ENCODE data around the gene NFATC2IP.
A peak's percentile ranks its signal among the peaks of the same experiment; 100 is the strongest.
"Not testable (repeated sequence)": the region's sequence is repeated elsewhere in the genome, so short reads cannot be mapped to it uniquely, and the experiment has no call there.

Gene NFATC2IP

GRCh38 chr16:28943281-28943680 is 7.5 kb upstream of the NFATC2IP start:
- Histone ChIP-seq H3K36me3 (ENCODE audit: insufficient read depth, low read length) (no peaks in the 10 kb centered on the region), H3K4me3 (no peak overlapping the region), H3K9ac (ENCODE audit: insufficient read length) (no peak overlapping the region), H3K9me3 (ENCODE audit: low read depth, low read length) (no peaks in the 10 kb centered on the region), H3K27ac (no peak overlapping the region)
- TF ChIP-seq POLR2AphosphoS5 (IDR thresholded peaks at IDR 0.05; ENCODE audit: borderline replicate concordance, low read depth, low read length) (no peak), EZH2 (IDR thresholded peaks at IDR 0.05) (no peak), FOXP2 (optimal IDR thresholded peaks at IDR 0.05; ENCODE audit: control extremely low read depth, extremely low read length, insufficient read depth) (no peak)
- DNase-seq (ENCODE audit: low read depth, low spot score), result no peak

DNA sequence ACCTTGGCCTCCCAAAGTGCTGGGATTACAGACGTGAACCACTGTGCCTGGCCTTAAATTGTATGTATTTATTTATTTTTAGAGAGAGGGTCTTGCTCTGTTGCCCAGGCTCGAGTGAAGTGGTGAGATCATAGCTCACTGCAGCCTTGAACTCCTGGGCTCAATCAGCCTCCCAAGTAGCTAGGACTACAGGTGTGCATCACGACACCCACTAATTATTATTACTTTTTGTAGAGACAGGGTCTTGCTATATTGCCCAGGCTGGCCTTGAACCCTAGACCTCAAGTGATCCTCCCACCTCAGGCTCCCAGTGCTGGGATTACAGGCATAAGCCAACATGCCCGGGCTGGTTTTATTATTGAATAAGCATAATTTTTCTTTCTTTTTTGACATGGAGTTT is 4.1 kb upstream of the NFATC2IP start:
- H3K27ac ChIP-seq, result no peak overlapping the region
- no peak for DNase-seq (ENCODE audit: low read depth, low spot score)
- TF ChIP-seq POLR2AphosphoS5 (IDR thresholded peaks at IDR 0.05; ENCODE audit: borderline replicate concordance, low read depth, low read length), result no peak
- TF ChIP-seq EZH2 (IDR thresholded peaks at IDR 0.05), result no peak
- TF ChIP-seq FOXP2 (optimal IDR thresholded peaks at IDR 0.05; ENCODE audit: control extremely low read depth, extremely low read length, insufficient read depth), result no peak

GRCh38 chr16:28951410-28951943 is 740 bp downstream of the NFATC2IP start:
- no peak for DNase-seq (ENCODE audit: low read depth, low spot score)
- Histone ChIP-seq H3K9ac (ENCODE audit: insufficient read length) (peak overlapping the region; percentile 95), H3K4me3 (peak overlapping the region; percentile 93), H3K27ac (no peak overlapping the region), H3K36me3 (ENCODE audit: insufficient read depth, low read length) (peaks cover 37% of the 10 kb centered on the region), H3K9me3 (ENCODE audit: low read depth, low read length) (no peaks in the 10 kb centered on the region)
- no peak for TF ChIP-seq POLR2AphosphoS5 (IDR thresholded peaks at IDR 0.05; ENCODE audit: borderline replicate concordance, low read depth, low read length)

More for the DNA sequence above, 4.1 kb upstream of the NFATC2IP start:
- no peaks in the 10 kb centered on the region for H3K36me3 ChIP-seq (ENCODE audit: insufficient read depth, low read length)
- no peak overlapping the region for H3K4me3 ChIP-seq
- no peak overlapping the region for H3K9ac ChIP-seq (ENCODE audit: insufficient read length)
- H3K9me3 ChIP-seq (ENCODE audit: low read depth, low read length), result no peaks in the 10 kb centered on the region

- Histone ChIP-seq H3K9ac (ENCODE audit: insufficient read length) (no peak overlapping the region), H3K27ac (no peak overlapping the region), H3K9me3 (ENCODE audit: low read depth, low read length) (no peaks in the 10 kb centered on the region), H3K36me3 (ENCODE audit: insufficient read depth, low read length) (peaks cover 69% of the 10 kb centered on the region), H3K4me3 (no peak overlapping the region)
- TF ChIP-seq FOXP2 (optimal IDR thresholded peaks at IDR 0.05; ENCODE audit: control extremely low read depth, extremely low read length, insufficient read depth) (no peak), EZH2 (IDR thresholded peaks at IDR 0.05) (no peak), POLR2AphosphoS5 (IDR thresholded peaks at IDR 0.05; ENCODE audit: borderline replicate concordance, low read depth, low read length) (no peak)
- DNase-seq (ENCODE audit: low read depth, low spot score), result no peak
Observed at GRCh38 chr16:28958216-28958615, 7.5 kb downstream of the NFATC2IP start.

DNA sequence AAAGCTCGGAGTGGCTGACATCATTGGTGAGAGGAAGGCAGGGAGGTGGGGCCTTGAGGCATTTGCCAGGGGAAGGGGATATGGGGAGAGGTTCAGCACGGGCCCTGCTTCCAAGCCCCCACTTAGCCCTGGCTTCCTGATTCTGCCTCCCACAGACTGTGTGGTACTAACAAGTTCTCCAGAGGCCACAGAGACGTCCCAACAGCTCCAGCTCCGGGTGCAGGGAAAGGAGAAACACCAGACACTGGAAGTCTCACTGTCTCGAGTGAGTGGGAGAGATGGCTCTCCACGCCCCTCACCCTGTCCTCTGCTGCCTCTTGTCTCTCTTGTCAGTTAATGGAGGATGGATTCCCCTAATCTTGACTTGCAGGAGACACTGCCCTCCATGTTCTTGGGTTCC is 8.1 kb downstream of the NFATC2IP start:
- H3K9ac ChIP-seq (ENCODE audit: insufficient read length), result no peak overlapping the region

GRCh38 chr16:28964072-28964471 is 13.3 kb downstream of the NFATC2IP start:
- H3K9me3 ChIP-seq (ENCODE audit: low read depth, low read length), result no peaks in the 10 kb centered on the region
- H3K36me3 ChIP-seq (ENCODE audit: insufficient read depth, low read length), result peaks cover 47% of the 10 kb centered on the region

More for the DNA sequence above, 8.1 kb downstream of the NFATC2IP start:
- H3K4me3 ChIP-seq, result no peak overlapping the region
- TF ChIP-seq EZH2 (IDR thresholded peaks at IDR 0.05) (no peak), POLR2AphosphoS5 (IDR thresholded peaks at IDR 0.05; ENCODE audit: borderline replicate concordance, low read depth, low read length) (no peak), FOXP2 (optimal IDR thresholded peaks at IDR 0.05; ENCODE audit: control extremely low read depth, extremely low read length, insufficient read depth) (no peak)
- H3K27ac ChIP-seq, result no peak overlapping the region
- H3K9me3 ChIP-seq (ENCODE audit: low read depth, low read length), result no peaks in the 10 kb centered on the region
- peaks cover 69% of the 10 kb centered on the region for H3K36me3 ChIP-seq (ENCODE audit: insufficient read depth, low read length)
- DNase-seq (ENCODE audit: low read depth, low spot score), result no peak

DNA sequence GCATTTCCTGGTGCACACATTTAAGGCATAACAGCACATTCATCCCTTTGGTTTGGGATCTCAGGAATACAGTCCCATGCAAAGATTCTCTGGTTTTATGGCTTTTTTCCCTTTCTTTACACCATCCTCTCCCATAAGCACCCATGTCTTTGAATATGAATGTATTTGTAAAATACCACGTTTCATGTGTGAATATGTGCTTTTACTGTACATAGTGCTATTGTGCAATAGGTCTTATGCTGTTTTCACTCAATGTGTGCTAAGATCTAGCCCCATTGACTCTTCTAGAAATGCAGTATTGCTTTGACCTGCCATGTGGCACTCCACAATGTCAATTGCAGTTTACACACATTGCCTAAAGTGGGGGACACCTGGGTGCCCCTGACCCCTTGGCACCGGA is 13.8 kb downstream of the NFATC2IP start:
- Histone ChIP-seq H3K27ac (no peak overlapping the region), H3K9ac (ENCODE audit: insufficient read length) (no peak overlapping the region), H3K4me3 (no peak overlapping the region), H3K36me3 (ENCODE audit: insufficient read depth, low read length) (peaks cover 43% of the 10 kb centered on the region), H3K9me3 (ENCODE audit: low read depth, low read length) (no peaks in the 10 kb centered on the region)
- no peak for DNase-seq (ENCODE audit: low read depth, low spot score)
- no peak for TF ChIP-seq FOXP2 (optimal IDR thresholded peaks at IDR 0.05; ENCODE audit: control extremely low read depth, extremely low read length, insufficient read depth)
- TF ChIP-seq EZH2 (IDR thresholded peaks at IDR 0.05), result no peak
- TF ChIP-seq POLR2AphosphoS5 (IDR thresholded peaks at IDR 0.05; ENCODE audit: borderline replicate concordance, low read depth, low read length), result no peak

More at GRCh38 chr16:28964072-28964471, 13.3 kb downstream of the NFATC2IP start:
- no peak for DNase-seq (ENCODE audit: low read depth, low spot score)
- Histone ChIP-seq H3K9ac (ENCODE audit: insufficient read length) (no peak overlapping the region), H3K27ac (no peak overlapping the region), H3K4me3 (no peak overlapping the region)
- no peak for TF ChIP-seq POLR2AphosphoS5 (IDR thresholded peaks at IDR 0.05; ENCODE audit: borderline replicate concordance, low read depth, low read length)
- TF ChIP-seq EZH2 (IDR thresholded peaks at IDR 0.05), result no peak
- no peak for TF ChIP-seq FOXP2 (optimal IDR thresholded peaks at IDR 0.05; ENCODE audit: control extremely low read depth, extremely low read length, insufficient read depth)

GRCh38 chr16:28967156-28967555 is 16.4 kb downstream of the NFATC2IP start:
- H3K36me3 ChIP-seq (ENCODE audit: insufficient read depth, low read length), result peaks cover 26% of the 10 kb centered on the region; the same call in 1 of the 2 replicates
- DNase-seq (ENCODE audit: low read depth, low spot score), result no peak
- no peaks in the 10 kb centered on the region for H3K9me3 ChIP-seq (ENCODE audit: low read depth, low read length)
- peak overlapping the region; percentile 26 for H3K9ac ChIP-seq (ENCODE audit: insufficient read length)
- TF ChIP-seq POLR2AphosphoS5 (IDR thresholded peaks at IDR 0.05; ENCODE audit: borderline replicate concordance, low read depth, low read length), result no peak
- TF ChIP-seq FOXP2 (optimal IDR thresholded peaks at IDR 0.05; ENCODE audit: control extremely low read depth, extremely low read length, insufficient read depth), result no peak
- TF ChIP-seq EZH2 (IDR thresholded peaks at IDR 0.05), result no peak
- no peak overlapping the region for H3K4me3 ChIP-seq
- H3K27ac ChIP-seq, result no peak overlapping the region

DNA sequence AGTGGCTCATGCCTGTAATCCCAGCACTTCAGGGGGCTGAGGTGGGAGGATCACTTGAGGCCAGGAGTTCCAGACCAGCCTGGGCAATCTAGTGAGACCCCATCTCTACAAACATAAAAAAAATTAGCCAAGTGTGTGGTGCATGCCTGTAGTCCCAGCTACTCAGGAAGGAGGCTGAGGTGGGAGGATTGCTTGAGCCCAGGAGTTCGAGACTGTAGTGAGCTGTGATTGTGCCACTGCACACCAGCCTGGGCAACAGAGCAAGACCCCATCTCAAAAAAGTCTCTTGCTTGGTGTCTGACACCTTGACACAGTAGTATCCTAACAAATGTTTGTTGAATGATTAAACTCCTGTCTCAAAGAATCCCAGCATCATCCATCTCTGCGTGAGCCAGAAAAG is 19.0 kb downstream of the NFATC2IP start:
- DNase-seq (ENCODE audit: low read depth, low spot score); H3K9me3 ChIP-seq (ENCODE audit: low read depth, low read length); H3K27ac ChIP-seq; H3K4me3 ChIP-seq; H3K36me3 ChIP-seq (ENCODE audit: insufficient read depth, low read length); H3K9ac ChIP-seq (ENCODE audit: insufficient read length): not testable (repeated sequence)
